Right lobe of liver (tissue), 6 donors: ENCODE results near the gene FHIT. TPM values are rescaled to one million over a fixed set of nuclear protein-coding genes. Genes with fewer than 3 reads are reported as not detected.

ENCODE experiments used
- ATAC-seq, 4 donors: fragments of 200-7000 bp; cut with Tn5 transposase; one replicate each; pipeline ENCODE4 v1.9.1; 2020; ENCODE audit warnings: mild to moderate bottlenecking in 4 of 4, moderate library complexity in 4 of 4
- DNase-seq, 3 donors: peaks; one replicate each; pipeline ENCODE4 v3.0.0-alpha.2; 2020
- H3K27ac ChIP-seq, 3 donors: fragments of 200-600 bp; one replicate each; pipeline ENCODE4 v1.8.0; 2022
- H3K27me3 ChIP-seq, 2 donors: fragments of 200-600 bp; one replicate each; pipeline ENCODE4 v1.8.0; 2022
- H3K36me3 ChIP-seq, 4 donors: fragments of 200-600 bp; sonication (generic) in 1 of 4; one replicate each; pipeline versions ENCODE4 v1.5.1 to v1.8.0; 2017 to 2022; ENCODE audit warnings: control low read depth in 1 of 4
- H3K4me1 ChIP-seq, 4 donors: fragments of 200-600 bp; sonication (generic) in 1 of 4; one replicate each; pipeline versions ENCODE4 v1.5.1 to v1.8.0; 2017 to 2022; ENCODE audit warnings: control low read depth in 1 of 4
- H3K4me3 ChIP-seq, 3 donors: fragments of 200-600 bp; one replicate each; pipeline ENCODE4 v1.8.0; 2022
- H3K9me3 ChIP-seq, 4 donors: fragments of 200-600 bp; sonication (generic) in 1 of 4; one replicate each; pipeline versions ENCODE4 v1.5.1 to v1.8.0; 2017 to 2022; ENCODE audit warnings: control low read depth in 1 of 4
- POLR2A ChIP-seq: fragments of 450-650 bp; IDR thresholded peaks from one replicate; pipeline ENCODE4 v1.6.1; 2017; ENCODE audit warnings: antibody characterized with exemption, mild to moderate bottlenecking
- WGBS: methylation state at CpG from one replicate; pipeline ENCODE4 v1.1.6; 2018; ENCODE audit warnings: low coverage, low lambda C conversion rate; ENCODE audit not compliant: insufficient coverage; ENCODE audit errors: missing lambda C conversion rate; 5-methylcytosine and 5-hydroxymethylcytosine counted together
- intact Hi-C, 2 donors: fragments of 100-400 bp; cut with DNase I; formaldehyde crosslinking; loops; one replicate each; pipeline versions ENCODE4 v1.11.2 to v1.14.1; 2022
- total RNA-seq, 6 experiments: library from RNA; depleted of rRNA in 2 of 6; stranded (reverse); fragments of >200 nt in 2 of 6; fragmentation: NEBNext Ultra II Directional in 3 of 6; extraction: Animal tissue kit (Norgen Biotek cat#: 25700) in 3 of 6; gene quantifications; one replicate each; pipeline versions ENCODE4 v1.1.0 to v1.2.4, GENCODE V29; 2016 to 2023
- TF ChIP-seq, protein P1 (sequence below), 4 donors: fragments of 200-600 bp in 3 of 4; fragments of 450-650 bp in 1 of 4; IDR thresholded peaks; one replicate each; pipeline versions ENCODE4 v1.5.1 to v1.8.0; 2016 to 2022; ENCODE audit warnings: antibody characterized with exemption in 4 of 4, mild to moderate bottlenecking in 2 of 4
- donor health status: DM: no; HTN: yes; CAD: no.
- donor health status: DM: no; HTN: no; CAD: no.
- donor health status: DM: no; HTN: no; CAD: no.
- donor health status: DM: no; HTN: yes; CAD: no.
- donor health status: DM: no; HTN: yes; CAD: no.

The FHIT gene
- total RNA-seq, 6 experiments from 2014 or later = 6.6 to 11.2 (median 8.0) TPM

- ATAC-seq = peak; percentile 50 to 69 (median 61)
- TF ChIP-seq POLR2A = no peak
- TF ChIP-seq, protein P1, sequence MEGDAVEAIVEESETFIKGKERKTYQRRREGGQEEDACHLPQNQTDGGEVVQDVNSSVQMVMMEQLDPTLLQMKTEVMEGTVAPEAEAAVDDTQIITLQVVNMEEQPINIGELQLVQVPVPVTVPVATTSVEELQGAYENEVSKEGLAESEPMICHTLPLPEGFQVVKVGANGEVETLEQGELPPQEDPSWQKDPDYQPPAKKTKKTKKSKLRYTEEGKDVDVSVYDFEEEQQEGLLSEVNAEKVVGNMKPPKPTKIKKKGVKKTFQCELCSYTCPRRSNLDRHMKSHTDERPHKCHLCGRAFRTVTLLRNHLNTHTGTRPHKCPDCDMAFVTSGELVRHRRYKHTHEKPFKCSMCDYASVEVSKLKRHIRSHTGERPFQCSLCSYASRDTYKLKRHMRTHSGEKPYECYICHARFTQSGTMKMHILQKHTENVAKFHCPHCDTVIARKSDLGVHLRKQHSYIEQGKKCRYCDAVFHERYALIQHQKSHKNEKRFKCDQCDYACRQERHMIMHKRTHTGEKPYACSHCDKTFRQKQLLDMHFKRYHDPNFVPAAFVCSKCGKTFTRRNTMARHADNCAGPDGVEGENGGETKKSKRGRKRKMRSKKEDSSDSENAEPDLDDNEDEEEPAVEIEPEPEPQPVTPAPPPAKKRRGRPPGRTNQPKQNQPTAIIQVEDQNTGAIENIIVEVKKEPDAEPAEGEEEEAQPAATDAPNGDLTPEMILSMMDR (IDR thresholded peaks at IDR 0.05) = no peak
- intact Hi-C loops = loop anchor here in 1 of 2 donors (10.0 kb wide), 1 partner anchor 99 kb away; no protein-coding TSS in a partner anchor
Measured at GRCh38 chr3:60424034-60424433, 827.2 kb downstream of the FHIT start.

DNA sequence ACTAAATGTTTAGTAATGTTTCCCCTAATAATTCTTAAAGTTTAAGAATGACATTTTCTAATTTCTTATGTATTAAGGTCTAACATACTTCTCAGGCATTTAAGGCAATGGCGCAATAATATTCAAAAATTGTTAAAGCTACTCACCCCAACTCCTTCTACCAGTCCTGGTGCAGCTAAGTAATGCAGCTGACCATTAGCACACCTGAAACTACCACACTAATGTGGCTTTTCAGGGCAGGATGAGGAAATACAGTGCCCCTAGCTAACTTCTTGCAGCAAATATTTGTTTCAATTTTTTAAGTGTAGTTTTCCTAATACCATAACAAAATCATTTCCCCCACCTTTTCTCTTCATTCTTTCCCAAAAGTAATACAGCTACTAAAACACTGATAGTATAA, 827.7 kb downstream of the FHIT start:
- DNase-seq (no peak), ATAC-seq (no peak)
- H3K9me3 ChIP-seq = no peaks in the 10 kb centered on the region
- peaks cover 0 to 33% (median 5%) of the 10 kb centered on the region in 4 donors for H3K4me1 ChIP-seq
- H3K27ac ChIP-seq = no peak overlapping the region
- TF ChIP-seq, protein P1 (IDR thresholded peaks at IDR 0.05) = no peak
- TF ChIP-seq POLR2A = no peak
- H3K36me3 ChIP-seq = no peaks in the 10 kb centered on the region
- H3K4me3 ChIP-seq = no peak overlapping the region
- intact Hi-C loops = loop anchor here in 1 of 2 donors (10.0 kb wide), 1 partner anchor 99 kb away; no protein-coding TSS in a partner anchor
- H3K27me3 ChIP-seq = no peaks in the 10 kb centered on the region
- 100% methylated on average over 1 of the region's 1 CpG for WGBS

More at GRCh38 chr3:60424034-60424433, 827.2 kb downstream of the FHIT start:
- no peak overlapping the region for H3K4me3 ChIP-seq
- no peaks in the 10 kb centered on the region for H3K27me3 ChIP-seq
- H3K36me3 ChIP-seq = no peaks in the 10 kb centered on the region
- peaks cover 0 to 33% (median 5%) of the 10 kb centered on the region in 4 donors for H3K4me1 ChIP-seq
- no peaks in the 10 kb centered on the region for H3K9me3 ChIP-seq
- no peak for DNase-seq
- no peak overlapping the region for H3K27ac ChIP-seq
- WGBS = 12% methylated on average over 3 of the region's 3 CpGs

DNA sequence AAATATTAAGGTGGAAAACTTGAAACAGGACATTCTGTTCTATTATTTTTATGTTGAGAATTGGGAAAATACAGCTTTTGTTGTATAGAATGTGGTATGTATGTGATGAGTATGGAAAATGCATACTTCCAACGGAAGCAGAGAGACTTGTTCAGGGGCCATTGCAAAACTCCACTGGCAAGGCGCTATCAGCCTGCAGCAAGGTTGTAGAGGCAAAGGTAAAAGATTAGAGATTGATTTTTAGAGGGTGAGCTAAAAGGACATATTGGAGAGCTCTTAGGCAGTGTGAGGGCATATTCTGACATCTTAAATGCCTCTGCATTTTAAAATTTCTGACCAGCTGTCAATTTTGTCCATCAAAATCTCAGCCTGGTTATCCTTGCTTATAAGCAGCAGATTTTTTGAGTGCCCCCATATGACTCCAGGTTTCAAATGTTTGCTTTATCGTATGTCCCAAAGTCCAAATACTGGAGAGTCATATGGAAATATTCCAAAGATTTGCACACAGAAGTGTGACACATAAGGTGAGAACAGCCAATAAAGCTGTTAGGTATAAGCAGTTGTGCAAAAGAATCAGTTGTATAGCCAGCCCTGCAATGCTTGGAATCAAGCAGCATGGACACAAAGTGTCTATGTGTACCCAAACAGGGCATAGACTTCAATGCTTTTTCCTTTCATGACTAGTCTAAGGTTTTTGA, 829.4 kb downstream of the FHIT start:
- Histone ChIP-seq H3K4me3 (no peak overlapping the region), H3K4me1 (peaks cover 0 to 25% (median 5%) of the 10 kb centered on the region in 4 donors), H3K27me3 (no peaks in the 10 kb centered on the region), H3K27ac (no peak overlapping the region), H3K9me3 (no peaks in the 10 kb centered on the region), H3K36me3 (no peaks in the 10 kb centered on the region)
- DNase-seq (peak; percentile 27 to 61 (median 60)), ATAC-seq (peak; percentile 85 to 94 (median 92))
- TF ChIP-seq, protein P1 (IDR thresholded peaks at IDR 0.05) = no peak
- TF ChIP-seq POLR2A = no peak
- intact Hi-C loops = loop anchor here in 1 of 2 donors (10.0 kb wide), 1 partner anchor 97 kb away; no protein-coding TSS in a partner anchor
- WGBS = 34% methylated on average over 3 of the region's 3 CpGs

GRCh38 chr3:60417576-60417975, 833.7 kb downstream of the FHIT start:
- H3K27ac ChIP-seq = no peak overlapping the region
- ATAC-seq = no peak
- no peaks in the 10 kb centered on the region for H3K36me3 ChIP-seq
- no peaks in the 10 kb centered on the region for H3K27me3 ChIP-seq
- TF ChIP-seq, protein P1 (IDR thresholded peaks at IDR 0.05) = no peak
- no peak for TF ChIP-seq POLR2A
- intact Hi-C loops = no loop called here
- WGBS = 78% methylated on average over 4 of the region's 4 CpGs
- no peaks in the 10 kb centered on the region for H3K9me3 ChIP-seq
- no peak overlapping the region for H3K4me3 ChIP-seq
- DNase-seq = no peak
- peaks cover 0 to 15% (median 5%) of the 10 kb centered on the region in 4 donors for H3K4me1 ChIP-seq
